Mucosa of stomach (tissue), 1 donor: ENCODE results near the gene GCM1.

Source experiments
- H3K27me3 ChIP-seq: one replicate; pipeline ENCODE4 v1.7.0; 2013; ENCODE audit warnings: mild to moderate bottlenecking, low read length; ENCODE audit not compliant: control insufficient read depth, insufficient read depth
- H3K36me3 ChIP-seq: one replicate; pipeline ENCODE4 v1.7.0; 2013; ENCODE audit warnings: low read length; ENCODE audit not compliant: control insufficient read depth, insufficient read depth
- H3K4me1 ChIP-seq: one replicate; pipeline ENCODE4 v1.7.0; 2013; ENCODE audit warnings: mild to moderate bottlenecking, low read length; ENCODE audit not compliant: control insufficient read depth, insufficient read depth
- H3K4me3 ChIP-seq: one replicate; pipeline ENCODE4 v1.7.0; 2013; ENCODE audit warnings: low read length
- H3K9ac ChIP-seq: one replicate; pipeline ENCODE4 v1.7.0; 2013; ENCODE audit warnings: mild to moderate bottlenecking, low read length, moderate library complexity
- H3K9me3 ChIP-seq: one replicate; pipeline ENCODE4 v1.7.0; 2013; ENCODE audit warnings: mild to moderate bottlenecking, low read length, moderate library complexity; ENCODE audit not compliant: control insufficient read depth
- donor health status: Pancreatic carcinoma.

Gene GCM1

GRCh38 chr6:53143710-53144109, 4.9 kb downstream of the GCM1 start:
- Histone ChIP-seq H3K27me3 (no peaks in the 10 kb centered on the region), H3K9ac (no peak overlapping the region), H3K9me3 (no peaks in the 10 kb centered on the region), H3K4me1 (no peaks in the 10 kb centered on the region), H3K4me3 (no peak overlapping the region), H3K36me3 (no peaks in the 10 kb centered on the region)

- Histone ChIP-seq H3K36me3 (no peaks in the 10 kb centered on the region), H3K9me3 (no peaks in the 10 kb centered on the region), H3K27me3 (no peaks in the 10 kb centered on the region), H3K4me3 (no peak overlapping the region), H3K4me1 (no peaks in the 10 kb centered on the region), H3K9ac (no peak overlapping the region)
Measured at GRCh38 chr6:53142810-53143209, 5.8 kb downstream of the GCM1 start.

GRCh38 chr6:53139841-53140413, 8.7 kb downstream of the GCM1 start:
- Histone ChIP-seq H3K4me3 (no peak overlapping the region), H3K27me3 (no peaks in the 10 kb centered on the region), H3K9ac (no peak overlapping the region), H3K4me1 (peaks cover 2% of the 10 kb centered on the region), H3K36me3 (no peaks in the 10 kb centered on the region), H3K9me3 (no peaks in the 10 kb centered on the region)

GRCh38 chr6:53136000-53136609, 12.5 kb downstream of the GCM1 start:
- Histone ChIP-seq H3K4me1 (peaks cover 7% of the 10 kb centered on the region), H3K9me3 (no peaks in the 10 kb centered on the region), H3K36me3 (no peaks in the 10 kb centered on the region), H3K27me3 (no peaks in the 10 kb centered on the region), H3K9ac (no peak overlapping the region), H3K4me3 (no peak overlapping the region)

GRCh38 chr6:53134601-53135235, 13.9 kb downstream of the GCM1 start:
- no peak overlapping the region for H3K4me3 ChIP-seq
- H3K9ac ChIP-seq = no peak overlapping the region
- H3K4me1 ChIP-seq = peaks cover 7% of the 10 kb centered on the region
- H3K9me3 ChIP-seq = no peaks in the 10 kb centered on the region
- no peaks in the 10 kb centered on the region for H3K27me3 ChIP-seq
- H3K36me3 ChIP-seq = no peaks in the 10 kb centered on the region

- no peaks in the 10 kb centered on the region for H3K36me3 ChIP-seq
- no peak overlapping the region for H3K4me3 ChIP-seq
- no peak overlapping the region for H3K9ac ChIP-seq
- H3K27me3 ChIP-seq = no peaks in the 10 kb centered on the region
- H3K9me3 ChIP-seq = no peaks in the 10 kb centered on the region
- peaks cover 7% of the 10 kb centered on the region for H3K4me1 ChIP-seq
Measured at GRCh38 chr6:53133961-53134360, 14.7 kb downstream of the GCM1 start.

GRCh38 chr6:53130569-53131290, 17.9 kb downstream of the GCM1 start:
- Histone ChIP-seq H3K9ac (no peak overlapping the region), H3K27me3 (no peaks in the 10 kb centered on the region), H3K4me3 (no peak overlapping the region), H3K9me3 (no peaks in the 10 kb centered on the region), H3K36me3 (no peaks in the 10 kb centered on the region), H3K4me1 (peaks cover 7% of the 10 kb centered on the region)

GRCh38 chr6:53128842-53129241, 19.8 kb downstream of the GCM1 start:
- Histone ChIP-seq H3K9me3 (no peaks in the 10 kb centered on the region), H3K27me3 (no peaks in the 10 kb centered on the region), H3K36me3 (no peaks in the 10 kb centered on the region), H3K4me1 (no peaks in the 10 kb centered on the region), H3K4me3 (no peak overlapping the region), H3K9ac (no peak overlapping the region)

GRCh38 chr6:53125276-53125675, 23.4 kb downstream of the GCM1 start:
- H3K9ac ChIP-seq = no peak overlapping the region
- H3K4me1 ChIP-seq = no peaks in the 10 kb centered on the region
- no peaks in the 10 kb centered on the region for H3K27me3 ChIP-seq
- H3K36me3 ChIP-seq = no peaks in the 10 kb centered on the region
- no peaks in the 10 kb centered on the region for H3K9me3 ChIP-seq
- H3K4me3 ChIP-seq = no peak overlapping the region

GRCh38 chr6:53124131-53124800, 24.4 kb downstream of the GCM1 start:
- Histone ChIP-seq H3K9me3 (no peaks in the 10 kb centered on the region), H3K4me3 (no peak overlapping the region), H3K4me1 (peaks cover 6% of the 10 kb centered on the region), H3K36me3 (no peaks in the 10 kb centered on the region), H3K9ac (no peak overlapping the region), H3K27me3 (no peaks in the 10 kb centered on the region)

- Histone ChIP-seq H3K9me3 (no peaks in the 10 kb centered on the region), H3K4me1 (peaks cover 6% of the 10 kb centered on the region), H3K9ac (no peak overlapping the region), H3K27me3 (no peaks in the 10 kb centered on the region), H3K36me3 (no peaks in the 10 kb centered on the region), H3K4me3 (no peak overlapping the region)
Measured at GRCh38 chr6:53119772-53120409, 28.8 kb downstream of the GCM1 start.
